Activated CD4-positive, CD25-positive, alpha-beta regulatory T cell treated with anti-CD3 and anti-CD28 coated beads, Interleukin-2, amount 50 U/mL, for 16 hours (primary cell): ENCODE results near the gene CLDN34.

ENCODE experiments used
- DNase-seq: peaks from one replicate; pipeline ENCODE4 v3.0.0-alpha.2; 2020; ENCODE audit warnings: low read depth, low spot score

Gene CLDN34

DNA sequence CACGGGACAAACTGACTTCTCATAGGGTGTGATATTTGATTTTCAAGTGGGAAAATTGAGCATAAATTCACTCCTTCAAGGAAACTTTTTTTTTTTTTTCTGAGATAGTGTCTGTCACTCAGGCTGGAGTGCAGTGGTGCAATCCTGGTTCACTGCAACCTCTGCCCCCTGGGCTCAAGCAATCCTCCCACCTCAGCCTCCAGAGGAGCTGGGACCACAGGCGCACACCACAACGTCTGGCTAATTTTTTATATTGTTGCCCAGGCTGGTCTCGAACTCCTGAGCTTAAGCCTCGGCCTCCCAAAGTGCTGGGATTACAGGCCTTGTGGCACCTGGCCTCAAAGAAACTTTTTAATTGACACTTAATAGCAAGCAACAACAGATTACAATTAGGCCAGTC is 13.8 kb downstream of the CLDN34 start:
- DNase-seq, result no peak

- DNase-seq, result no peak
Measured at GRCh38 chrX:9983441-9983840, 16.3 kb downstream of the CLDN34 start.

GRCh38 chrX:9983846-9984245 is 16.7 kb downstream of the CLDN34 start:
- no peak for DNase-seq

DNA sequence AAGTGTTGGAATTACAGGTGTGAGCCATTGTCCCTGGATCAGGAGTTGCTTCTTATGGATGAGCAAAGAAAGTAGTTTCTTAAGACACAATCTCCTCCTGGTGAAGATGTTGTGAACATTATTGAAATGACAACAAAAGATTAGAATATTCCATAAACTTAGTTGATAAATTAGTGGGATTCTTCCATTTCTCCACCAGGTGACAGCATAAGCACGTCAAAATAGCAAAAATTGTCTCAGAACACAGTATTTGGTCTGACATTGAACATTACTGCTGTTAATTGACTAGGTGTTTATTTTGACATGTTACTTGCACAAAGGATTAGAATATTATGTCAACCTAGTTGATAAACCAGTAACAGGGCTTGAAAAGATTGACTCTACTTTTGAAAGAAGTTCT is 21.6 kb downstream of the CLDN34 start:
- DNase-seq, result no peak

- no peak for DNase-seq
Measured at GRCh38 chrX:9992061-9992460, 24.9 kb downstream of the CLDN34 start.

DNA sequence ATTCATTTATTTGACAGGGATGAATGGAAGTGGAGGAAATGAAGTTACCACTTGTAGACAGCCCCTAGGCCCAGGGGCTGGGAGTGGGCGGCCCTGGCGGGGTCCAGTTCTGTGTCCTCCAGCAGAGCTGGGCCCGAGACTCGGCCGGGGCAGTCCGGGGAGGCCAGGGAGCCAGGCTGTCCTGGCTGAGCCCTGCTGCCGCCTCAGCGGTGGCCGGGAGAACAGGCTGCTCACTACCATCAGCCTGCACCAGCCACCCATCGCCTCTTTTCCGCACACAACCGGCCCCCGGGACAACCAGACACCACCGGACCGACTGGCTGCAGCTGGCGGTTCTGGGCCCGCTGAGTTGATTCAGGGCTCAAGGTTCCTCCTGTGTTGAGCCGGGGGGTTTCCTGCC is 25.6 kb downstream of the CLDN34 start:
- DNase-seq, result no peak

- DNase-seq, result peak; percentile 62
Measured at GRCh38 chrX:9995855-9996339, 28.7 kb downstream of the CLDN34 start.

DNA sequence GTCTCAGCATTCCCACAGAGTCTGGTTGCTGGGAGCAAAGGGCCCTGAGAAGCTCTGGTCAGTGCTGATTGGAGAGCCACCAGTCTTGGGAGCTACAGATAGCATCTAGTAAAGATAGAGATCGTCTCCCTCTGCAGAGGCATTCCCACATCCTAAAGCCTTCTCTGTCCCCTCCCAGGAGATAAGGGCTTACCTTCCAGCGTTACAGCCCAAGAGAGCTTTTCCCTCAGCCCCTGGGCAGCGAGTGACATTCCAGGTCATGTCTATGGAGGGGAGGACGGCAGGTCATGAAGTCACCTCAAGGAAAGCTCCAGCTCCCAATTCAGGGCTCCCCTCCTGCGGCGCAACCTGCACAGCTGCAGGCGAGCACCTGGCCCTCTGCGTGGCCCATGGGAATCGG is 29.9 kb downstream of the CLDN34 start:
- no peak for DNase-seq

DNA sequence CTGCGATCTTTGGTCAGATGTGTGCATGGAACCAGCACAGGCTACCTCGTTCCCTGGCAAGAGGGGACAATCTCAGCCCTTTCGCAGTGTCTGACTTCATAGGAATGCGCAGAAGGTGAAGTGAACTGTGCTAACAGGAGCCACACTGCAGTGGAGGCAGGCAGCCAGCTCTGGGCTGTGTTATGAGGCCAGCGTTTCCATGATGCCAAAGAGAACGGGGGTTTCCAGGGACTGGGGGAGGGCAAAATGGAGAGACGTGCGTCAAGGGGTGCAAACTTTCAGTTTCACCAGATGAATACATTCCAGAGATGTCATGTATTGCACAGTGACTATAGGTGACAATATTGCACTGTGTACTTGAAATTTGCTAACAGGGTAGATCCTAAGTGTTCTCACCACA is 30.4 kb downstream of the CLDN34 start:
- no peak for DNase-seq

DNA sequence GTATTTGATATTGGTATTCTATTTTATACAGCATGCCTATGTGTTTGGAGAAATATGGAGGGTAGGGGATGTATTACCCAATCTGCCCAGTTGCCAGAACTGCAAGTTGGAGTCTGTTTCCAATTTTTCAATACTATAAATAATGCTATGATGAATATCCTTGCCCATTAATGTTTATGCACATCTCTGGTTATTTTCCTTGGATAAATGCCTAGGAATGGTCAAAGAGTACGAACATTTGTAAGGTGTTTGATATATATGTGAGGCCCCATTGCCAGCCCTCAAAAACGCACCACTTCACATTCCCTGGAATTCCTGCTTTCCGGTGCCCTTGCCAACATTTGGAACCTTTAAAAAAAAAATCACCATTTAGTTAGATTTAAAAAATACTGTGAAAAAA is 34.3 kb downstream of the CLDN34 start:
- DNase-seq, result no peak

GRCh38 chrX:10004832-10005475 is 37.8 kb downstream of the CLDN34 start:
- DNase-seq, result no peak

DNA sequence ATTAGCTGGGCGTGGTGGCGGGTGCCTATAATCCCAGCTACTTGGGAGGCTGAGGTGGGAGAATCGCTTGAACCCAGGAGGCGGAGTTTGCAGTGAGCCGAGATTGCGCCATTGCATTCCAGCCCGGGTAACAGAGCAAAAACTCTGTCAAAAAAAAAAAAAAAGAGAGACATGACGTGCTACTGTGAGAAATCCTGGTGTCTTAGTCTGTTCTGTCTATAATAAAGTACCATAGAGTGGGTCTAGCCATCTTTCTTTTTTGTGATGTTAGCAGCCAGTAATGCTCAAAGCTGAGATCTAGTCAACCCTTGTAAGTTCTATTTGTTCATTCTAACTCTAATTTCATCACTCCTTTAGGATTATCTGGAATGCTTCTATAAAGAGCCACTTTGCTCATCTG is 38.9 kb downstream of the CLDN34 start:
- DNase-seq, result no peak

GRCh38 chrX:10006770-10007169 is 39.6 kb downstream of the CLDN34 start:
- DNase-seq, result no peak

DNA sequence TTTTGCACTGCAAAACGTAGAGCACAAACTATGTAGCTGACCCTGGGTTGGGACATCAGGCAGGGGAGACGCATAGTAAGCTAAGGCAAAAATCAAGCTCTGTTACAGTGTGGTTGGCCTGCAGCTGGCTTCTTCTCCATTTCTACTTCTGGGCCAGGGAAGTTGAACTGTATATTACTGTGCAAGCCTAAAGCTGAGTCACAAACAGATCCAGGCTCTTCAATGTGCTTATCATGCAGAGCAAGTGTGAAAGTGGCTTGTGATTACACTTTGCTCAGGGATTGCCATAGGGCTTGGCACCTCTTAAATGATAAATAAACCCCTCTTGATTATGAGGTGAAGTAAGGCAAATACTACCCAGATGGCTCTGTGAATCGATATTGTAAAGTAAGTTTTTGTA is 40.5 kb downstream of the CLDN34 start:
- DNase-seq, result no peak

DNA sequence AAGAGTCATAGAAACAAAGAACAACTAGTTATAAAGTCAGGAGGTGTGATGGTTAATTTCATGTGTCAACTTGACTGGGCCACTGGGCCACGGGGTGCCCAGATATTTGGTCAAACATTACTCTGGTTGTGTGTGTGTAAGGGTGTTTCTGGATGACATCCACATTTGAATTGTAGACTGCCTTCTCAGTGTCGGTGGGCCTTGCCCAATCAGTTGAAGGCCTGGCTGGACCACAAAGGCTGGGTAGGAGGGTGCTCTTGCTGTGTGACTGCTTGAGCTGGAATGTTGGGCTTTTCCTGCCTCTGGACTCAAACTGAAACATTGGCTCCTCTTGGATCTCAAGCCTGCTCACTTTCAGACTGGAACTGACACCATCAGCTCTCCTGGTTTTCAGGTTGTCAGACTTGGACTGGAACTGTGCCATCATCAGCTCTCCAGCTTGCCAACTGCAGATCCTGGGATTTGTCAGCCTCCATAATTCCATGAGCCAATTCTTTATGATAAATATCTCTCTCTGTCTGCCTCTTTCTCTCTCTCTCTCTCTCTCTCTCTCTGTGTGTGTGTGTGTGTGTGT is 41.4 kb downstream of the CLDN34 start:
- DNase-seq, result no peak

DNA sequence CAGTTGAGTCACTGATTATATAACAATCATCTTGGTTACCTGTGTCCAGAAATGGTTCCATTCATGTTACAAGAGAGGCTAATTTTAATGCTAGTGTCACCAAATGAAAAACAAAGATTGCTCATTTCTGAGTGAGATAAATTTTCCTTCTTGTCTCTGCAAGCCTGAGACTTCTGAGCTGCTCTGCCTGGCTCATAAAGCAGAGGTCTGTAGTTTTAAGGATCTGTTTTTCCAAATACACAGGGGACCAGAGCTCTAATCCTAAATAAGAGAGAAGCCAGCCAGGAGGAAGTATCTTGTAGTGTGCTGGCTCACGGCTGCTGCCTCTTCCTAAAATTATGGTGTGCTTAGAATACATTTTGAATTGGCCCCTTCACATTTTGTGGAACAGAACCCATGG is 42.6 kb downstream of the CLDN34 start:
- DNase-seq, result no peak

- no peak for DNase-seq
Measured at GRCh38 chrX:10010686-10011085, 43.5 kb downstream of the CLDN34 start.

- DNase-seq, result no peak
Measured at GRCh38 chrX:10011261-10011931, 44.2 kb downstream of the CLDN34 start.

GRCh38 chrX:10011991-10012390 is 44.8 kb downstream of the CLDN34 start:
- DNase-seq, result no peak

GRCh38 chrX:10014462-10015354 is 47.5 kb downstream of the CLDN34 start:
- peak; percentile 47 for DNase-seq

- DNase-seq, result no peak
Measured at GRCh38 chrX:10015355-10015722, 48.2 kb downstream of the CLDN34 start.
